Measurements from ENCODE around the gene ALDH5A1.
A peak's percentile ranks its signal among the peaks of the same experiment; 100 is the strongest.

Gene ALDH5A1

GRCh38 chr6:24494821-24495795, at the start of gene ALDH5A1:
Gene ALDH5A1, plus strand, starts transcription at chr6:24494969. Its CDS starts 28 bp downstream, at chr6:24494997.
- no peak for TF ChIP-seq ZNF274 (IDR thresholded peaks at IDR 0.05; ENCODE audit: low read depth, low read length)
- peak within 1 kb of the TSS; percentile 49; the same call in 1 of the 2 replicates for H3K4me3 ChIP-seq (ENCODE audit: low read length)

DNA sequence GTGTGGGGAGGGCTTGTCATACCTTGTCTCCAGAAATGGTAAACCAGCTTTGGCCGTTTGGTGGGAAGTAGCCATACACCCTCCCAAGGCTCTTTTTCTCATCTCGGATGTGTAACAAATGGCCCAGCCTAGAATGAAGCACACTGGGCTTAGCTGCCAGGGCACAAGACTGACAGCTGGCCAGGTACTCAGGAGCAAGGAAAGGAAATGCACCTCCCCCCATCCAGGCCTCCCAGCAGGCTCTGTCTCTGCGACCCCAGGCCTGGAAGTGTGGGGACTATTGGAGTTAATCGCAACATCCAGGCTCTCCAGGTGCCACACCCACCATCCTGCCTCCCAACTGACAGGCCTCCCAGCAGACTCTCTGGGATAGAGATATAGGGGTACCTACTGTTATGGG, 49.1 kb upstream of the ALDH5A1 start:
- no peak overlapping the region for H3K4me3 ChIP-seq (ENCODE audit: low read length)

GRCh38 chr6:24446670-24447069, 48.1 kb upstream of the ALDH5A1 start:
- no peak overlapping the region for H3K4me3 ChIP-seq (ENCODE audit: low read length)
- TF ChIP-seq ZNF274 (IDR thresholded peaks at IDR 0.05; ENCODE audit: low read depth, low read length), result no peak

More for the DNA sequence above, 49.1 kb upstream of the ALDH5A1 start:
- TF ChIP-seq ZNF274 (IDR thresholded peaks at IDR 0.05; ENCODE audit: low read depth, low read length), result no peak

- no peak for TF ChIP-seq ZNF274 (IDR thresholded peaks at IDR 0.05; ENCODE audit: low read depth, low read length)
- H3K4me3 ChIP-seq (ENCODE audit: low read length), result no peak overlapping the region
These were observed 46.4 kb upstream of the ALDH5A1 start for GRCh38 chr6:24448396-24448795.

DNA sequence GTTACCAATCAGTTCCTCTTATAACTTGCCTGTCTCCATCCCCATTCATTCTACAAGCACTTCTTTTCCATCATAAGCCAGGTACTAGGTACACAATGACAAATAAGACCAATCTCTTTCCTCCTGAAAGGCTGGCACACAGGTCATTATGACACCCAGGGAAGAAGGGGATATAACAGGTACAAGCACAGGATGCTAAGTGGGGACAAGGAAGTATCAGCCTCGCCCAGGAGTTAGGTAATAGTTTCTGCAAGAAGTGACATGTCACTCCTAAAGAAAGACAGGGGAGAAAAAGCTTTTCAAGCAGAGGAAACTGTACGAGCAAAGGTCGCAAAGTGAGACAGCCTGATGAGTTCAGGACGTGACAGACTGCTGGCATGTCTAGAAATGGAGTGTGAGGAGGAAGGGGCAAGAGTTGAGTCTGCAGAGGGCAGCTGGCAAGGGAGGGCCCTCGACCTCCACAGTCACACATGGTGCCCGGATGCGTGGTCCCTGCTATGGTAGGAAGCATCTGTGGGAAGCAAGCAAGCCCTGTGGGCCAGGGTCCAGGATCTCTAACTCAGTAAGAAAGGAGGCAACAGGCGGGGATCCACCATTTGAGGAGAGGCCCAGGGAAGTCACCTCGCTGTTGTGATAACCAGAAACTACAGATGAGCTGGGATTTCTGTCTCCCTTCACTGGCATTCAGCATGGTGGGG, 45.8 kb upstream of the ALDH5A1 start:
- H3K4me3 ChIP-seq (ENCODE audit: low read length), result no peak overlapping the region
- TF ChIP-seq ZNF274 (IDR thresholded peaks at IDR 0.05; ENCODE audit: low read depth, low read length), result no peak

DNA sequence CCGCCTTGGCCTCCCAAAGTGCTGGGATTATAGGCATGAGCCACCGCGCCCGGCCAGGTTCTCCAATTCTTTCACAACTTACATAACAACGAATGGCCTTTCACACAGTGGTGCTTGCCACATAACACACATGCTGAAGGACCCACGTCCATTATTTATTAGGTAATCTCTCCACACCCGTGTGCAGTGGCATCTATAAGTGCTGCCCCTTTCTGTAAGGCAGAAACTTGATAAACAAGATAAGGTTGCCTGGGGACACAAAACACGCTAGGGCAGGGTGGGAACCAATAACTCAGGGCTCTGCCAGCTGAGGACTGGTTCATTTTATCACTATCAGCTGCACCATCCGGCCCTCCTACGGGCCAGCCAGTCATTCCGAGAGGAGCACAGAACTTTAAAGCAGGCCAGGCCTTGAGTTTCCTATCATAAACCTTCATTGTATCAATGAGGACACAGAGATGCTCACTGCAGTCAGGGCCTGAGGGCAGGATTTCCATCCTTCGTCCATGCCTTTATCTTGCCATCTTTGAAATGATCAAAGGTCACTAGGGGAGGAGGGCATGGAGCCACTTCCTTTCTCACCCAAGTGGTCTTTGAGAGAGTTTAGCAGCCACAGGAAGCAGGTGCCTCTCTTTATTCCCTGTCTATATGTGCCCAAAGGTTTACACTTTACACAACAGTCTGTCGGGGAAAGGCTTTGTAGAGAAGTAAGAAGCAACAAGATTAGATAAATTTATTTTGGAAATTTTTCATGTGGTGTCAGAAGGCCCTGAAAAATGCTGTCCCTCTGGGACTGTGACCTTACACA, 43.0 kb upstream of the ALDH5A1 start:
- no peak overlapping the region for H3K4me3 ChIP-seq (ENCODE audit: low read length)
- TF ChIP-seq ZNF274 (IDR thresholded peaks at IDR 0.05; ENCODE audit: low read depth, low read length), result no peak

DNA sequence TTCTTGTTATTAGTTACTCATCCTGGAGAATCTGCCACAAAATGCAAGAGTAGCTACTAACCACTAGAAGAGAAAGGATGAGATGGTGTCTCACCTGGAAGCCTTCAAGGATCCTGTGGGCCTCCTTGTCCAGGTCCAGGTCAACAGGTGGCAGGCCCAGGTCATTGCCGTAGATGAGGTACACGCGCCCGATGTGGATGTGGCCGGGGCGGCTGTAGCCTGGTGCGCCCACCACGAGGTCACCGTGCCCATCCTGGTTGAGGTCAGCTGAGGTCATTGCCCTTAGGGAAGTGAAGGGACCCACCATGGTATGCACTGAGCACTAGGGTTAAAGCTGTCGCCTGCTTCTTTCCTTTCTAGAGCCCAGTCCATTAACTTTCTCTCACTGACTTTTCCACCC, 40.8 kb upstream of the ALDH5A1 start:
- no peak overlapping the region for H3K4me3 ChIP-seq (ENCODE audit: low read length)

GRCh38 chr6:24454452-24454851, 40.3 kb upstream of the ALDH5A1 start:
- TF ChIP-seq ZNF274 (IDR thresholded peaks at IDR 0.05; ENCODE audit: low read depth, low read length), result no peak
- no peak overlapping the region for H3K4me3 ChIP-seq (ENCODE audit: low read length)

More for the DNA sequence above, 40.8 kb upstream of the ALDH5A1 start:
- no peak for TF ChIP-seq ZNF274 (IDR thresholded peaks at IDR 0.05; ENCODE audit: low read depth, low read length)

GRCh38 chr6:24455061-24455460, 39.7 kb upstream of the ALDH5A1 start:
- no peak overlapping the region for H3K4me3 ChIP-seq (ENCODE audit: low read length)
- no peak for TF ChIP-seq ZNF274 (IDR thresholded peaks at IDR 0.05; ENCODE audit: low read depth, low read length)

- TF ChIP-seq ZNF274 (IDR thresholded peaks at IDR 0.05; ENCODE audit: low read depth, low read length), result no peak
- no peak overlapping the region for H3K4me3 ChIP-seq (ENCODE audit: low read length)
These were observed 36.6 kb upstream of the ALDH5A1 start for GRCh38 chr6:24458134-24458533.

GRCh38 chr6:24458941-24459340, 35.8 kb upstream of the ALDH5A1 start:
- no peak overlapping the region for H3K4me3 ChIP-seq (ENCODE audit: low read length)
- no peak for TF ChIP-seq ZNF274 (IDR thresholded peaks at IDR 0.05; ENCODE audit: low read depth, low read length)

DNA sequence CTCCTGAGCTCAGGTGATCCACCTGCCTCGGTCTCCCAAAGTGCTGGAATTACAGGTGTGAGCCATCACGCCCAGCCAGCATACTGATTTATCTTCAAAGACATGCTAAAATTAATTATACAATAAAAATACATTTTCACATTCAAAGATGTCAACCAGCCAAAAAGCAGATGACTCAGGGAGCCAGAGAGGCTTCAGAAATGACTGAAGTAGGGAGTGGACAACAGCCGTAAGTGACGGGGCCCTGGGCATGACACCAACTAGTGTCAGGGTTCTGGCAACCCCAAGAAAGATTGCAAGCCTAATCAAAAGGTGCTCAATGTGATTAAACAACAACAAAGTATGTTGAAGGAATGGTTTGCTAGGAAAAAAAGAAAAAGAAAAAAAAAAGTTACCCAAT, 33.8 kb upstream of the ALDH5A1 start:
- no peak overlapping the region for H3K4me3 ChIP-seq (ENCODE audit: low read length)
- no peak for TF ChIP-seq ZNF274 (IDR thresholded peaks at IDR 0.05; ENCODE audit: low read depth, low read length)

- TF ChIP-seq ZNF274 (IDR thresholded peaks at IDR 0.05; ENCODE audit: low read depth, low read length), result no peak
- H3K4me3 ChIP-seq (ENCODE audit: low read length), result no peak overlapping the region
These were observed 30.3 kb upstream of the ALDH5A1 start for GRCh38 chr6:24464253-24465038.

All from GM08714 (cell line).